Loucy (cell line): ENCODE measurements around the gene G6PC1.

Experiments used
- EZH2phosphoT487 ChIP-seq: fragments of 200-600 bp; IDR thresholded peaks from 2 replicates; pipeline ENCODE4 v1.6.1; 2018; ENCODE audit warnings: antibody characterized with exemption, mild to moderate bottlenecking, moderate library complexity, borderline replicate concordance
- TF ChIP-seq, protein P1 (sequence below): fragments of 200-600 bp; sonication (generic); conservative IDR thresholded peaks from 2 replicates; pipeline ENCODE4 v1.5.1; 2014; ENCODE audit warnings: mild to moderate bottlenecking, antibody characterized with exemption, low read length

DNA sequence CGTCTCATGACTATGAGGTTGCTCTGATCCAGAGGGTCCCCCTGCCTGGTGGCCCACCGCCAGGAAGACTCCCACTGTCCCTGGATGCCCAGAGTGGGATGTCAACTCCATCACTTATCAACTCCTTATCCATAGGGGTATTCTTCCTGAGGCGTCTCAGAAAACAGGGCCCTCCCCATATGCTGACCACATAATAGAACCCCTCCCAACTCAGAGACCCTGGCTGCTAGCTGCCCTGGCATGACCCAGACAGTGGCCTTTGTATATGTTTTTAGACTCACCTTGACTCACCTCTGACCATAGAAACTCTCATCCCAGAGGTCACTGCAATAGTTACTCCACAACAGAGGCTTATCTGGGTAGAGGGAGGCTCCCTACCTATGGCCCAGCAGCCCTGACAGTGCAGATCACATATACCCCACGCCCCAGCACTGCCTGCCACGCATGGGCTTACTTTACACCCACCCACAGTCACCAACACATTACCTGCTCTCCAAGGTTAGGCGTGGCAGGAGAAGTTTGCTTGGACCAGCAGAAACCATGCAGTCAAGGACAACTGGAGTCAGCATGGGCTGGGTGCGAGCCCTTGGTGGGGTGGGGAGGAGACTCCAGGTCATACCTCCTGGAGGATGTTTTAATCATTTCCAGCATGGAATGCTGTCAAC is 2.3 kb upstream of the G6PC1 start:
- TF ChIP-seq, protein P1, sequence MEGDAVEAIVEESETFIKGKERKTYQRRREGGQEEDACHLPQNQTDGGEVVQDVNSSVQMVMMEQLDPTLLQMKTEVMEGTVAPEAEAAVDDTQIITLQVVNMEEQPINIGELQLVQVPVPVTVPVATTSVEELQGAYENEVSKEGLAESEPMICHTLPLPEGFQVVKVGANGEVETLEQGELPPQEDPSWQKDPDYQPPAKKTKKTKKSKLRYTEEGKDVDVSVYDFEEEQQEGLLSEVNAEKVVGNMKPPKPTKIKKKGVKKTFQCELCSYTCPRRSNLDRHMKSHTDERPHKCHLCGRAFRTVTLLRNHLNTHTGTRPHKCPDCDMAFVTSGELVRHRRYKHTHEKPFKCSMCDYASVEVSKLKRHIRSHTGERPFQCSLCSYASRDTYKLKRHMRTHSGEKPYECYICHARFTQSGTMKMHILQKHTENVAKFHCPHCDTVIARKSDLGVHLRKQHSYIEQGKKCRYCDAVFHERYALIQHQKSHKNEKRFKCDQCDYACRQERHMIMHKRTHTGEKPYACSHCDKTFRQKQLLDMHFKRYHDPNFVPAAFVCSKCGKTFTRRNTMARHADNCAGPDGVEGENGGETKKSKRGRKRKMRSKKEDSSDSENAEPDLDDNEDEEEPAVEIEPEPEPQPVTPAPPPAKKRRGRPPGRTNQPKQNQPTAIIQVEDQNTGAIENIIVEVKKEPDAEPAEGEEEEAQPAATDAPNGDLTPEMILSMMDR = no peak
- TF ChIP-seq EZH2phosphoT487 = no peak
